Smooth muscle cell (in vitro differentiated cells): ENCODE results near the gene TXN2. TPM values are rescaled to one million over a fixed set of nuclear protein-coding genes. Genes with fewer than 3 reads are reported as not detected.

Source experiments
- DNase-seq: peaks from one replicate; lab custom pipeline; 2025; ENCODE audit not compliant: unreplicated experiment; lab: John Stamatoyannopoulos, UW
- H2AFZ ChIP-seq: fragments of 200-600 bp; sonication (generic); 2 replicates; pipeline ENCODE4 v1.6.0; 2016; ENCODE audit warnings: antibody characterized with exemption, low read depth, mild to moderate bottlenecking
- H3F3A ChIP-seq: fragments of 200-600 bp; sonication (generic); 2 replicates; pipeline ENCODE4 v1.6.0; 2017; ENCODE audit warnings: antibody characterized with exemption, low read depth
- H3K27ac ChIP-seq: fragments of 200-600 bp; sonication (generic); 2 replicates; pipeline ENCODE4 v1.5.1; 2016; ENCODE audit warnings: low read depth, mild to moderate bottlenecking
- H3K27me3 ChIP-seq: fragments of 200-600 bp; sonication (generic); 2 replicates; pipeline ENCODE4 v1.6.1; 2016; ENCODE audit warnings: low read depth, mild to moderate bottlenecking
- H3K36me3 ChIP-seq: fragments of 200-600 bp; sonication (generic); 2 replicates; pipeline ENCODE4 v1.5.1; 2016; ENCODE audit warnings: low read depth
- H3K4me1 ChIP-seq: fragments of 200-600 bp; sonication (generic); 2 replicates; pipeline ENCODE4 v1.5.1; 2016; ENCODE audit warnings: low read depth
- H3K4me2 ChIP-seq: fragments of 200-600 bp; sonication (generic); 2 replicates; pipeline ENCODE4 v1.6.0; 2016; ENCODE audit warnings: mild to moderate bottlenecking
- H3K4me3 ChIP-seq: fragments of 200-600 bp; sonication (generic); 2 replicates; pipeline ENCODE4 v1.5.1; 2016; ENCODE audit warnings: mild to moderate bottlenecking
- H3K79me2 ChIP-seq: fragments of 200-600 bp; sonication (generic); 2 replicates; pipeline ENCODE4 v1.6.0; 2016; ENCODE audit warnings: low read depth, mild to moderate bottlenecking
- H3K9ac ChIP-seq: fragments of 200-600 bp; sonication (generic); 2 replicates; pipeline ENCODE4 v1.6.0; 2016; ENCODE audit warnings: low read depth
- H3K9me3 ChIP-seq: fragments of 200-600 bp; sonication (generic); replicated peaks from 2 replicates; pipeline ENCODE4 v1.5.1; 2016; ENCODE audit warnings: low read depth
- H4K20me1 ChIP-seq: fragments of 200-600 bp; sonication (generic); 2 replicates; pipeline ENCODE4 v1.6.0; 2016; ENCODE audit warnings: low read depth
- CTCF ChIP-seq: fragments of 200-600 bp; sonication (generic); IDR thresholded peaks from 2 replicates; pipeline ENCODE4 v1.5.1; 2017; ENCODE audit warnings: borderline replicate concordance, mild to moderate bottlenecking, antibody characterized with exemption; ENCODE audit not compliant: insufficient read depth, poor library complexity, severe bottlenecking
- WGBS: methylation state at CpG from one replicate; pipeline ENCODE4 v1.1.7; 2016; ENCODE audit warnings: low lambda C conversion rate; 5-methylcytosine and 5-hydroxymethylcytosine counted together
- polyA plus RNA-seq: library from polyadenylated mRNA; unstranded; fragments of >200 nt; fragmentation: Nextera tagmentation; extraction: Ambion mirVana; gene quantifications from 2 replicates; pipeline ENCODE4 v1.2.1, GENCODE V29; 2016
- total RNA-seq: library from RNA; depleted of rRNA; stranded (reverse); fragments of >200 nt; gene quantifications from 2 replicates; pipeline ENCODE4 v1.2.3, GENCODE V29; 2014

Gene TXN2
- total and polyA plus RNA-seq, 2 experiments from 2014 or later = 17.0 to 97.0 TPM

- Histone ChIP-seq H3K4me2 (peak overlapping the region; percentile 84), H2AFZ (peak overlapping the region; percentile 62), H3K27ac (no peak overlapping the region), H3K4me3 (peak overlapping the region; percentile 60), H4K20me1 (peaks cover under 1% of the 10 kb centered on the region), H3K36me3 (no peaks in the 10 kb centered on the region), H3K4me1 (no peaks in the 10 kb centered on the region), H3K9me3 (no peaks in the 10 kb centered on the region), H3K9ac (no peak overlapping the region), H3F3A (peaks cover 8% of the 10 kb centered on the region), H3K27me3 (no peaks in the 10 kb centered on the region), H3K79me2 (no peaks in the 10 kb centered on the region)
- DNase-seq = no peak
- TF ChIP-seq CTCF = no peak
- WGBS = 97% methylated on average over 57 of the region's 60 CpGs
Measured at GRCh38 chr22:36505998-36506635, 24.7 kb upstream of the TXN2 start.

GRCh38 chr22:36497910-36498665 is 16.6 kb upstream of the TXN2 start:
- H3K27ac ChIP-seq = no peak overlapping the region
- no peaks in the 10 kb centered on the region for H3K27me3 ChIP-seq
- H3K9ac ChIP-seq = no peak overlapping the region
- WGBS = 94% methylated on average over 30 of the region's 30 CpGs
- DNase-seq = no peak
- H3K4me3 ChIP-seq = no peak overlapping the region
- H3K4me1 ChIP-seq = no peaks in the 10 kb centered on the region
- TF ChIP-seq CTCF = no peak
- no peaks in the 10 kb centered on the region for H3K36me3 ChIP-seq
- no peaks in the 10 kb centered on the region for H3K79me2 ChIP-seq
- H3K4me2 ChIP-seq = no peak overlapping the region
- H3K9me3 ChIP-seq = no peaks in the 10 kb centered on the region
- H3F3A ChIP-seq = no peaks in the 10 kb centered on the region
- no peak overlapping the region for H2AFZ ChIP-seq
- H4K20me1 ChIP-seq = no peaks in the 10 kb centered on the region

- H3K36me3 ChIP-seq = no peaks in the 10 kb centered on the region
- no peaks in the 10 kb centered on the region for H3K79me2 ChIP-seq
- H2AFZ ChIP-seq = no peak overlapping the region
- H3K4me2 ChIP-seq = no peak overlapping the region
- H3K9ac ChIP-seq = no peak overlapping the region
- no peaks in the 10 kb centered on the region for H3K9me3 ChIP-seq
- no peak for DNase-seq
- 96% methylated on average over 15 of the region's 16 CpGs for WGBS
- H4K20me1 ChIP-seq = no peaks in the 10 kb centered on the region
- no peak overlapping the region for H3K4me3 ChIP-seq
- no peaks in the 10 kb centered on the region for H3K27me3 ChIP-seq
- H3K27ac ChIP-seq = no peak overlapping the region
- no peak for TF ChIP-seq CTCF
- no peaks in the 10 kb centered on the region for H3K4me1 ChIP-seq
- no peaks in the 10 kb centered on the region for H3F3A ChIP-seq
Measured at GRCh38 chr22:36493690-36494110, 12.3 kb upstream of the TXN2 start.
